Chondrocyte (in vitro differentiated cells): Measurements from ENCODE around the gene KANK4. TPM values are rescaled to one million over a fixed set of nuclear protein-coding genes. Genes with fewer than 3 reads are reported as not detected.

ENCODE experiments used
- DNase-seq: peaks from one replicate; pipeline ENCODE4 v3.0.0; 2021; ENCODE audit warnings: mixed read lengths, low spot score
- H3K27ac Mint-ChIP-seq: one replicate; pipeline ENCODE4 v1.8.0; 2021; ENCODE audit warnings: mild to moderate bottlenecking, moderate library complexity, mixed read lengths; ENCODE audit not compliant: unreplicated experiment
- H3K27me3 Mint-ChIP-seq: 2 replicates; pipeline ENCODE4 v1.8.0; 2021; ENCODE audit warnings: low read depth, mixed read lengths
- H3K36me3 Mint-ChIP-seq: 2 replicates; pipeline ENCODE4 v1.8.0; 2021; ENCODE audit warnings: low read depth, mixed read lengths
- H3K4me1 Mint-ChIP-seq: 2 replicates; pipeline ENCODE4 v1.8.0; 2021; ENCODE audit warnings: low read depth, mild to moderate bottlenecking, mixed read lengths
- H3K4me3 Mint-ChIP-seq: one replicate; pipeline ENCODE4 v1.8.0; 2021; ENCODE audit warnings: mild to moderate bottlenecking, moderate library complexity, mixed read lengths; ENCODE audit not compliant: unreplicated experiment
- H3K9me3 Mint-ChIP-seq: 2 replicates; pipeline ENCODE4 v1.8.0; 2021; ENCODE audit warnings: low read depth, mixed read lengths
- total RNA-seq: library from RNA; stranded (reverse); gene quantifications from 3 replicates; pipeline ENCODE4 v1.2.1, GENCODE V29; 2021
- TF ChIP-seq, protein P1 (sequence below): fragments of 200-600 bp; sonication (generic); IDR thresholded peaks from 2 replicates; pipeline ENCODE4 v1.5.0; 2021; ENCODE audit warnings: antibody characterized with exemption, mild to moderate bottlenecking, moderate library complexity

The KANK4 gene
- total RNA-seq, 1 donor from 2014 or later, result 1.4 TPM

DNA sequence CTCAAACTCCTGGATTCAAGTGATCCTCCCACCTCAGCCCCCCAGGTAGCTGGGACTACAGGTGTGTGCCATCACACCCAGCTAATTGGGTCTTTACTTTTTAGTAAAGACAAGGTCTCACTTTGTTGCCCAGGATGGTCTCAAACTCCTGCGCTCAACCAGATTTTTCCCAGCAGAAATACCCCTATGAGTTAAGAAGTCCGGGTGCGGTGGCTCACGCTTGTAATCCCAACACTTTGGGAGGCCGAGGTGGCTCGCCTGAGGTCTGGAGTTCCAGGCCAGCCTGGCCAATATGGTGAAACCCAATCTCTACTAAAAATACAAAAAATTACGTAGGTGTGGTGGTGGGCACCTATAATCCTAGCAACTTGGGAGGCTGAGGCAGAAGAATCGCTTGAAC, 131.1 kb downstream of the KANK4 start:
- H3K4me3 Mint-ChIP-seq, result no peak overlapping the region

DNA sequence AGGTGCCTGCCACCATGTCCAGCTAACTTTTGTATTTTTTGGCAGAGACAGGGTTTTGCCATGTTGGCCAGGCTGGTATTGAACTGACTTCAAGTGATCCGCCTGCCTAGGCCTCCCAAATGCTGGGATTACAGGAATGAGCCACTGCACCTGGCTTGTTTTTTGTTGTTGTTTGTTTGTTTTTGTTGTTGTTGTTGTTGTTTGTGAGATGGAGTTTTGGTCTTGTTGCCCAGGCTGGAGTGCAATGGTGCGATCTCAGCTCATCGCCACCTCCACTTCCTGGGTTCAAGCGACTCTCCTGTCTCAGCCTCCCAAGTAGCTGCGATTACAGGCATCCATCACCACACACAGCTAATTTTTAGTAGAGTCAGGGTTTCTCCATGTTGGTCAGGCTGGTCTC, 131.7 kb downstream of the KANK4 start:
- no peaks in the 10 kb centered on the region for H3K4me1 Mint-ChIP-seq
- no peak overlapping the region for H3K27ac Mint-ChIP-seq
- no peak for DNase-seq
- no peaks in the 10 kb centered on the region for H3K36me3 Mint-ChIP-seq
- no peak overlapping the region for H3K4me3 Mint-ChIP-seq
- TF ChIP-seq, protein P1, sequence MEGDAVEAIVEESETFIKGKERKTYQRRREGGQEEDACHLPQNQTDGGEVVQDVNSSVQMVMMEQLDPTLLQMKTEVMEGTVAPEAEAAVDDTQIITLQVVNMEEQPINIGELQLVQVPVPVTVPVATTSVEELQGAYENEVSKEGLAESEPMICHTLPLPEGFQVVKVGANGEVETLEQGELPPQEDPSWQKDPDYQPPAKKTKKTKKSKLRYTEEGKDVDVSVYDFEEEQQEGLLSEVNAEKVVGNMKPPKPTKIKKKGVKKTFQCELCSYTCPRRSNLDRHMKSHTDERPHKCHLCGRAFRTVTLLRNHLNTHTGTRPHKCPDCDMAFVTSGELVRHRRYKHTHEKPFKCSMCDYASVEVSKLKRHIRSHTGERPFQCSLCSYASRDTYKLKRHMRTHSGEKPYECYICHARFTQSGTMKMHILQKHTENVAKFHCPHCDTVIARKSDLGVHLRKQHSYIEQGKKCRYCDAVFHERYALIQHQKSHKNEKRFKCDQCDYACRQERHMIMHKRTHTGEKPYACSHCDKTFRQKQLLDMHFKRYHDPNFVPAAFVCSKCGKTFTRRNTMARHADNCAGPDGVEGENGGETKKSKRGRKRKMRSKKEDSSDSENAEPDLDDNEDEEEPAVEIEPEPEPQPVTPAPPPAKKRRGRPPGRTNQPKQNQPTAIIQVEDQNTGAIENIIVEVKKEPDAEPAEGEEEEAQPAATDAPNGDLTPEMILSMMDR, result no peak
- H3K27me3 Mint-ChIP-seq, result no peaks in the 10 kb centered on the region
- H3K9me3 Mint-ChIP-seq, result no peaks in the 10 kb centered on the region

More for the DNA sequence above, 131.1 kb downstream of the KANK4 start:
- H3K27ac Mint-ChIP-seq, result no peak overlapping the region
- H3K27me3 Mint-ChIP-seq, result no peaks in the 10 kb centered on the region
- H3K9me3 Mint-ChIP-seq, result no peaks in the 10 kb centered on the region
- no peaks in the 10 kb centered on the region for H3K36me3 Mint-ChIP-seq
- TF ChIP-seq, protein P1, result no peak
- no peak for DNase-seq
- H3K4me1 Mint-ChIP-seq, result no peaks in the 10 kb centered on the region

Other genes with a start within 250 kb of the KANK4 start
- gene L1TD1, start 124.6 kb downstream of the KANK4 start, total RNA-seq, result 0.12 to 0.26 TPM (median 0.15 TPM) in 3 replicates
- gene USP1, start 117.6 kb upstream of the KANK4 start, total RNA-seq, result 21.9 to 27.0 TPM (median 23.0 TPM) in 3 replicates